B cell (primary cell): ENCODE results near the gene NEU2.

Experiments
- EZH2 ChIP-seq: IDR thresholded peaks from 2 replicates; pipeline ENCODE4 v1.6.1; 2012; ENCODE audit warnings: borderline replicate concordance, low read depth, mild to moderate bottlenecking, moderate library complexity, low read length; ENCODE audit not compliant: insufficient read depth, poor library complexity, severe bottlenecking
- TF ChIP-seq, protein P1 (sequence below): fragments of 200-600 bp; IDR thresholded peaks from one replicate; pipeline ENCODE4 v1.8.0; 2022; ENCODE audit warnings: antibody characterized with exemption, mild to moderate bottlenecking

DNA sequence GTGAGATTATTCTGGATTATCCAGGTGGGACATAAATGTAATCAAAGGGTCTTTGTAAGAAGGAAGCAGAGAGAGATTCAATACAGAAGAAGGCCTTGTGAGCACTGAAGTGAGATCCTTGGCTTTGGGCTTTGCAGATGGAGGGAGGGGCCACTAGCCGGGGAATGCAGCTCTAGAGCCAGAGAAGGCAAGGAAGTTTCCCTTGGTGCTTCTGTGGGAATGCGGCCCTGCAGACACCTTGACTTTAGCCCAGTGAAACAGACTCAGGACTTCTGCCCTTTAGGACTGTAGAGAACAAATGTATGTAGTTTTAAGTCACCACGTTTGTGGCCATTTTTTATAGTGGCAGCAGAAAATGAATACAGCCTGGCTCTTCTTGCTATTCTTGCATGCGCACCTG is 8.1 kb downstream of the NEU2 start:
- TF ChIP-seq, protein P1, sequence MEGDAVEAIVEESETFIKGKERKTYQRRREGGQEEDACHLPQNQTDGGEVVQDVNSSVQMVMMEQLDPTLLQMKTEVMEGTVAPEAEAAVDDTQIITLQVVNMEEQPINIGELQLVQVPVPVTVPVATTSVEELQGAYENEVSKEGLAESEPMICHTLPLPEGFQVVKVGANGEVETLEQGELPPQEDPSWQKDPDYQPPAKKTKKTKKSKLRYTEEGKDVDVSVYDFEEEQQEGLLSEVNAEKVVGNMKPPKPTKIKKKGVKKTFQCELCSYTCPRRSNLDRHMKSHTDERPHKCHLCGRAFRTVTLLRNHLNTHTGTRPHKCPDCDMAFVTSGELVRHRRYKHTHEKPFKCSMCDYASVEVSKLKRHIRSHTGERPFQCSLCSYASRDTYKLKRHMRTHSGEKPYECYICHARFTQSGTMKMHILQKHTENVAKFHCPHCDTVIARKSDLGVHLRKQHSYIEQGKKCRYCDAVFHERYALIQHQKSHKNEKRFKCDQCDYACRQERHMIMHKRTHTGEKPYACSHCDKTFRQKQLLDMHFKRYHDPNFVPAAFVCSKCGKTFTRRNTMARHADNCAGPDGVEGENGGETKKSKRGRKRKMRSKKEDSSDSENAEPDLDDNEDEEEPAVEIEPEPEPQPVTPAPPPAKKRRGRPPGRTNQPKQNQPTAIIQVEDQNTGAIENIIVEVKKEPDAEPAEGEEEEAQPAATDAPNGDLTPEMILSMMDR, result no peak
- TF ChIP-seq EZH2, result no peak
